ENCODE data around the gene OR8H3.
"Not testable (repeated sequence)": the region's sequence is repeated elsewhere in the genome, so short reads cannot be mapped to it uniquely, and the experiment has no call there.

OR8H3 gene

GRCh38 chr11:56122073-56122472 lies at the start of gene OR8H3:
OR8H3 (plus strand) TSS chr11:56122373; CDS start chr11:56122373, 0 bp downstream.
- no peak for DNase-seq

GRCh38 chr11:56089697-56090096 lies 32.5 kb upstream of the OR8H3 start:
- no peak for DNase-seq

- no peak for DNase-seq
These were observed 29.2 kb upstream of the OR8H3 start, which contains the start of gene OR8I2 for GRCh38 chr11:56093008-56093407. OR8I2 (plus strand) TSS chr11:56093308; CDS start chr11:56093308, 0 bp downstream.

- no peak for DNase-seq
These were observed 18.9 kb upstream of the OR8H3 start, which contains the start of gene OR8H2 for GRCh38 chr11:56103210-56103737. OR8H2 (plus strand) TSS chr11:56103687; CDS start chr11:56105043, 1,356 bp downstream.

- no peak for DNase-seq
These were observed 18.0 kb downstream of the OR8H3 start, which contains the start of gene OR8J3 for GRCh38 chr11:56140151-56140661. OR8J3 (minus strand) TSS chr11:56140201; CDS start chr11:56137718, 2,483 bp downstream.

GRCh38 chr11:56143681-56144080 lies 21.5 kb downstream of the OR8H3 start:
- not testable (repeated sequence) for DNase-seq

GRCh38 chr11:56151376-56151775 lies 29.2 kb downstream of the OR8H3 start:
- no peak for DNase-seq

GRCh38 chr11:56152333-56152732 lies 30.2 kb downstream of the OR8H3 start:
- no peak for DNase-seq

- DNase-seq = no peak
These were observed 38.0 kb downstream of the OR8H3 start, which contains the start of gene OR8K5 for GRCh38 chr11:56160217-56160616. OR8K5 (minus strand) TSS chr11:56160317; CDS start chr11:56160317, 0 bp downstream.

GRCh38 chr11:56163804-56164203 lies 41.6 kb downstream of the OR8H3 start:
- no peak for DNase-seq

GRCh38 chr11:56172256-56172830 lies 50.2 kb downstream of the OR8H3 start:
- DNase-seq = no peak
